PC-9 (cell line): ENCODE results near the gene TMEM88. TPM values are rescaled to one million over a fixed set of nuclear protein-coding genes. Genes with fewer than 3 reads are reported as not detected.

Experiments used
- BruUV-seq: library from RNA; stranded (reverse); fragments of 400-500 nt; replicated peaks from 2 replicates; lab custom pipeline; 2021; lab: Mats Ljungman, UMichigan
- CTCF ChIA-PET: fragments of 300-600 bp; sonication (Branson Sonifier 250); formaldehyde crosslinking; loops from one replicate; lab custom pipeline; 2022; ENCODE audit warnings: antibody characterized with exemption; lab: Charles Lee
- POLR2A ChIA-PET: fragments of 300-600 bp; sonication (Branson Sonifier 250); formaldehyde crosslinking; loops from one replicate; lab custom pipeline; 2022; ENCODE audit warnings: antibody characterized with exemption; ENCODE audit not compliant: unreplicated experiment; lab: Charles Lee
- DNase-seq, 2 experiments: peaks; one replicate each; pipeline versions ENCODE4 v3.0.0 to v3.0.0-alpha.2; 2015 to 2022; ENCODE audit warnings: mixed read lengths in 1 of 2
- H2AFZ ChIP-seq: fragments of 200-600 bp; sonication (generic); 2 replicates; pipeline ENCODE4 v1.8.1; 2017; ENCODE audit warnings: antibody characterized with exemption
- H3F3A ChIP-seq: fragments of 200-600 bp; sonication (generic); 2 replicates; pipeline ENCODE4 v1.8.1; 2017; ENCODE audit warnings: antibody characterized with exemption, mild to moderate bottlenecking, low read depth; ENCODE audit not compliant: insufficient read depth
- H3K27ac ChIP-seq: fragments of 200-600 bp; sonication (generic); 2 replicates; pipeline ENCODE4 v1.6.1; 2016; ENCODE audit warnings: mixed run types
- H3K27me3 ChIP-seq: fragments of 200-600 bp; sonication (generic); 2 replicates; pipeline ENCODE4 v1.6.1; 2016; ENCODE audit warnings: low read depth, mixed run types; ENCODE audit not compliant: insufficient read depth
- H3K36me3 ChIP-seq: fragments of 200-600 bp; sonication (generic); 2 replicates; pipeline ENCODE4 v1.6.1; 2016; ENCODE audit warnings: low read depth, mixed run types
- H3K4me1 ChIP-seq: fragments of 200-600 bp; sonication (generic); replicated peaks from 2 replicates; pipeline ENCODE4 v1.6.1; 2016; ENCODE audit warnings: mixed run types; ENCODE audit not compliant: insufficient read depth
- H3K4me2 ChIP-seq: fragments of 200-600 bp; sonication (generic); 2 replicates; pipeline ENCODE4 v1.6.1; 2017; ENCODE audit warnings: mixed run types
- H3K4me3 ChIP-seq: fragments of 200-600 bp; sonication (generic); 2 replicates; pipeline ENCODE4 v1.6.1; 2016; ENCODE audit warnings: mixed run types
- H3K79me2 ChIP-seq: fragments of 200-600 bp; sonication (generic); 2 replicates; pipeline ENCODE4 v1.6.1; 2017; ENCODE audit warnings: low read depth, mixed run types
- H3K9me2 ChIP-seq: fragments of 200-600 bp; sonication (generic); 2 replicates; pipeline ENCODE4 v1.8.1; 2017; ENCODE audit warnings: mild to moderate bottlenecking; ENCODE audit not compliant: insufficient read depth
- H3K9me3 ChIP-seq: fragments of 200-600 bp; sonication (generic); 2 replicates; pipeline ENCODE4 v1.8.1; 2016; ENCODE audit warnings: low read depth; ENCODE audit not compliant: insufficient read depth
- H4K20me1 ChIP-seq: fragments of 200-600 bp; sonication (generic); 2 replicates; pipeline ENCODE4 v1.8.1; 2017; ENCODE audit not compliant: insufficient read depth
- CTCF ChIP-seq: fragments of 200-600 bp; sonication (generic); conservative IDR thresholded peaks from 2 replicates; pipeline ENCODE4 v1.6.1; 2017; ENCODE audit warnings: mixed run types, antibody characterized with exemption, mild to moderate bottlenecking, moderate library complexity
- EZH2 ChIP-seq: fragments of 200-600 bp; sonication (generic); IDR thresholded peaks from 2 replicates; pipeline ENCODE4 v1.8.0; 2017; ENCODE audit warnings: antibody characterized with exemption, low read depth
- intact Hi-C: fragments of 100-400 bp; cut with micrococcal nuclease; formaldehyde crosslinking; loops from one replicate; pipeline ENCODE4 v1.10.0; 2022; ENCODE audit not compliant: unreplicated experiment
- total RNA-seq: library from RNA; stranded (reverse); gene quantifications from 2 replicates; pipeline ENCODE4 v1.2.3, GENCODE V29; 2021

The TMEM88 gene
- total RNA-seq, 1 experiment from 2014 or later = 3.1 TPM

- H3K79me2 ChIP-seq = peaks cover 18% of the 10 kb centered on the region
- peak within 1 kb of the TSS; percentile 97 for H3K4me2 ChIP-seq
- peaks cover 13% of the 10 kb centered on the region for H3K4me1 ChIP-seq
- H3K9me2 ChIP-seq = no peaks in the 10 kb centered on the region
- intact Hi-C loops = loop anchor here (1.0 to 10.0 kb wide), 6 partner anchors 14 to 273 kb away; partner anchors contain the start of gene MPDU1
- TF ChIP-seq EZH2 (no peak), CTCF (no peak)
- H3K9me3 ChIP-seq = no peaks in the 10 kb centered on the region
- POLR2A ChIA-PET = no interaction called here
- BruUV-seq = no TSS peak
- H3F3A ChIP-seq = peaks cover 14% of the 10 kb centered on the region
- H3K4me3 ChIP-seq = peak within 1 kb of the TSS; percentile 97
- DNase-seq = peak; percentile 73 to 87
- peak within 1 kb of the TSS; percentile 79 for H3K27ac ChIP-seq
- no peaks in the 10 kb centered on the region for H3K27me3 ChIP-seq
- H3K36me3 ChIP-seq = no peaks in the 10 kb centered on the region
- no peaks in the 10 kb centered on the region for H4K20me1 ChIP-seq
- peak within 1 kb of the TSS; percentile 78 for H2AFZ ChIP-seq
- CTCF ChIA-PET = interaction anchor here (1.1 to 1.5 kb wide), 2 partner anchors 13 to 23 kb away, joined by 7 to 12 read pairs; no protein-coding TSS in a partner anchor
Observed at GRCh38 chr17:7857713-7858521, 3.1 kb downstream of the TMEM88 start, which contains the start of gene CYB5D1. Gene CYB5D1, plus strand, starts transcription at chr17:7858003. Its CDS starts 132 bp downstream, at chr17:7858135.

DNA sequence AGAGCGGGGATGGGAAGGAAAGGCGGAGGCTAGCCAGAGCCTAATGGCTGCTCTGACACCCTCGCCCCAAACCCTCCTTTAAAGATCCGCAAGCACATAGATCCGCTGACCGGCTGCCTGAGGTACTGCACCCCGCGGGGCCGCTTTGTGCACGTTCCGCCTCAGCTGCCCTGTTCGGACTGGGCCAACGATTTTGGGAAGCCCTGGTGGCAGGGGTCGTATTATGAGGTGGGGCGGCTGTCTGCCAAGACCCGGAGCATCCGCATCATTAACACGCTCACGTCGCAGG lies 3.6 kb downstream of the TMEM88 start:
- DNase-seq = peak; percentile 45 to 53
- Histone ChIP-seq H3K36me3 (no peaks in the 10 kb centered on the region), H3K27ac (peak overlapping the region; percentile 79; the same call in 1 of the 2 replicates), H3K9me3 (no peaks in the 10 kb centered on the region), H3K27me3 (no peaks in the 10 kb centered on the region), H3K4me3 (peak overlapping the region; percentile 97), H3K4me1 (peaks cover 13% of the 10 kb centered on the region), H4K20me1 (no peaks in the 10 kb centered on the region), H3K79me2 (peaks cover 18% of the 10 kb centered on the region), H3F3A (peaks cover 14% of the 10 kb centered on the region), H2AFZ (peak overlapping the region; percentile 78), H3K4me2 (peak overlapping the region; percentile 97), H3K9me2 (no peaks in the 10 kb centered on the region)
- POLR2A ChIA-PET = no interaction called here
- BruUV-seq = TSS peak; percentile 13
- CTCF ChIA-PET = no interaction called here
- intact Hi-C loops = loop anchor here (5.0 to 10.0 kb wide), 2 partner anchors 36 to 274 kb away; partner anchors contain the start of gene MPDU1
- peak; percentile 53 for TF ChIP-seq CTCF
- TF ChIP-seq EZH2 = no peak

DNA sequence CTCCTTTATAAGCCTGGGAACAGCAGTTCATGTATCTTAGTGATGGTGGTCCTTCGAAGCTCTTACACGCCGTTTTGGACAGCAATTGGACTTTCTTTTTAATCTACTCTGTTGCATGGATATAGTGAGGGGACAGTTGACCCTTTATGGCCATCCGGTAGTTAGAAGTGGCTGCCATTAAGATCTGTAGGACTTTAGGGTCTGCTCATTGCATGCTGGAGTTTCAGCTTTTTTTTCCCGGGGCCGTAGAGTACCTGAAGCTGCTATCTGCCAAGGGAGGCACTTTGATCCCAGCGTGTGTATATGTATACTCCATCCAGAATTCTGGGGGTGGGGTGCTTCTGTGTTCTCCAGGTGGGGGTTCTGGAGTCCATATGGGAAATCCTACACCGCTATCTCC lies 4.2 kb downstream of the TMEM88 start:
- no TSS peak for BruUV-seq
- no peak for DNase-seq
- TF ChIP-seq CTCF (no peak), EZH2 (no peak)
- H2AFZ ChIP-seq = no peak overlapping the region
- H3K4me1 ChIP-seq = peaks cover 13% of the 10 kb centered on the region
- H3F3A ChIP-seq = peaks cover 14% of the 10 kb centered on the region
- intact Hi-C loops = loop anchor here (5.0 to 10.0 kb wide), 2 partner anchors 37 to 274 kb away; partner anchors contain the start of gene MPDU1
- no peaks in the 10 kb centered on the region for H3K9me3 ChIP-seq
- H3K27ac ChIP-seq = no peak overlapping the region
- no peaks in the 10 kb centered on the region for H3K9me2 ChIP-seq
- H3K4me2 ChIP-seq = peak overlapping the region; percentile 97
- H3K36me3 ChIP-seq = no peaks in the 10 kb centered on the region
- H3K27me3 ChIP-seq = no peaks in the 10 kb centered on the region
- ChIA-PET CTCF (interaction anchor here (0.6 kb wide), 1 partner anchor 77 kb away, joined by 4 read pairs; no protein-coding TSS in a partner anchor), POLR2A (no interaction called here)
- no peaks in the 10 kb centered on the region for H4K20me1 ChIP-seq
- H3K4me3 ChIP-seq = peak overlapping the region; percentile 97
- peaks cover 18% of the 10 kb centered on the region for H3K79me2 ChIP-seq
